Measurements from ENCODE around the gene PATJ. TPM values are rescaled to one million over a fixed set of nuclear protein-coding genes. Genes with fewer than 3 reads are reported as not detected.

The PATJ gene
- polyA plus RNA-seq, 1 donor (not counting 4 experiments of a cell fraction or from before 2014, with no cell fraction given) = 28.1 TPM

GRCh38 chr1:62140666-62141065 is 398.4 kb downstream of the PATJ start:
- H3K4me3 ChIP-seq (ENCODE audit: control insufficient read depth in 2 of 3, extremely low read depth in 1 of 3, insufficient read depth in 2 of 3, low read depth in 1 of 3, low read length in 3 of 3) = no peak overlapping the region
- H3K9me3 ChIP-seq (ENCODE audit: control insufficient read depth, low read depth, low read length) = no peaks in the 10 kb centered on the region
- dilution Hi-C loops (cut with MboI; ENCODE audit: extremely low pct_ligation_motif_present, low sequenced_read_pairs) = no loop called here
- TF ChIP-seq EZH2 (IDR thresholded peaks at IDR 0.05; ENCODE audit: low read length) = no peak
- no peak for TF ChIP-seq CTCF (optimal IDR thresholded peaks at IDR 0.05 in 1 of 3, IDR thresholded peaks at IDR 0.05 in 1 of 3, conservative IDR thresholded peaks at IDR 0.05 in 1 of 3; ENCODE audit: extremely low read depth in 1 of 3, insufficient read depth in 2 of 3, low read length in 3 of 3)
- no peaks in the 10 kb centered on the region for H4K20me1 ChIP-seq (ENCODE audit: control insufficient read depth, extremely low read depth, insufficient read depth, low read length)
- no peaks in the 10 kb centered on the region for H3K27me3 ChIP-seq (ENCODE audit: control insufficient read depth, extremely low read depth, insufficient read depth, low read length)
- no peak overlapping the region for H3K9ac ChIP-seq (ENCODE audit: control insufficient read depth, extremely low read depth, insufficient read depth, low read length)
- no peaks in the 10 kb centered on the region for H3K4me1 ChIP-seq (ENCODE audit: control insufficient read depth, extremely low read depth, insufficient read depth, low read length)
- no peak overlapping the region for H2AFZ ChIP-seq (ENCODE audit: control insufficient read depth, low read length)
- H3K27ac ChIP-seq (ENCODE audit: control insufficient read depth, insufficient read depth, low read length) = no peak overlapping the region
- FAIRE-seq (no peak), DNase-seq (ENCODE audit: low read depth, low spot score) (no peak)
- no peaks in the 10 kb centered on the region for H3K9me1 ChIP-seq (ENCODE audit: control insufficient read depth, extremely low read depth, insufficient read depth, low read length)
- no peak overlapping the region for H3K4me2 ChIP-seq (ENCODE audit: control insufficient read depth, extremely low read depth, insufficient read depth, low read depth, low read length)
- peaks cover 0 to 15% of the 10 kb centered on the region in 2 experiments for H3K36me3 ChIP-seq (ENCODE audit: control insufficient read depth in 2 of 2, extremely low read depth in 1 of 2, insufficient read depth in 2 of 2, low read length in 2 of 2)
- H3K79me2 ChIP-seq (ENCODE audit: control insufficient read depth, insufficient read depth, low read length) = no peaks in the 10 kb centered on the region

DNA sequence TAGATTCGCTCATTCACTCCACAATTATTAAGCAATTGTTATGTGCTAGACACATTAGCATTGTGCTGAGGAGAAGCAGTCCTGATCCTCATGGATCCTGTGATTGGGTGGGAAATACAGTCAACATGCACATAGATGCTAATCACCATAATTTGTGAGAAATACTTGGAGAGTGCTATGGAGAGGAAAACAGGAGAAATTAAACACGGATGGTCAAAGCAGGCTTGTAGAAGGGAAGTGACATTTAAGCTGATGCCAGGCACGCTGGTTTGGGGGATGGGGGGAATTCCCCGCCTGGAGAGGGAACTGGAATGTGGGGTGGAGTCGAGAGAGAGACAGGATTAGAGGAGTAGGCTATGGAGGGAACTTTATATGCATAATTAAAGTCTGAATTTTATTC is 400.2 kb downstream of the PATJ start:
- H3K79me2 ChIP-seq (ENCODE audit: control insufficient read depth, insufficient read depth, low read length) = no peaks in the 10 kb centered on the region
- no peak overlapping the region for H3K27ac ChIP-seq (ENCODE audit: control insufficient read depth, insufficient read depth, low read length)
- no peaks in the 10 kb centered on the region for H3K9me3 ChIP-seq (ENCODE audit: control insufficient read depth, low read depth, low read length)
- H3K9ac ChIP-seq (ENCODE audit: control insufficient read depth, extremely low read depth, insufficient read depth, low read length) = no peak overlapping the region
- TF ChIP-seq CTCF (optimal IDR thresholded peaks at IDR 0.05 in 1 of 3, IDR thresholded peaks at IDR 0.05 in 1 of 3, conservative IDR thresholded peaks at IDR 0.05 in 1 of 3; ENCODE audit: extremely low read depth in 1 of 3, insufficient read depth in 2 of 3, low read length in 3 of 3) (no peak), EZH2 (IDR thresholded peaks at IDR 0.05; ENCODE audit: low read length) (no peak)
- no peak overlapping the region for H2AFZ ChIP-seq (ENCODE audit: control insufficient read depth, low read length)
- no peak overlapping the region for H3K4me2 ChIP-seq (ENCODE audit: control insufficient read depth, extremely low read depth, insufficient read depth, low read depth, low read length)
- no peaks in the 10 kb centered on the region for H4K20me1 ChIP-seq (ENCODE audit: control insufficient read depth, extremely low read depth, insufficient read depth, low read length)
- FAIRE-seq = no peak
- no peaks in the 10 kb centered on the region for H3K4me1 ChIP-seq (ENCODE audit: control insufficient read depth, extremely low read depth, insufficient read depth, low read length)
- DNase-seq (ENCODE audit: low read depth, low spot score) = no peak
- dilution Hi-C loops (cut with MboI; ENCODE audit: extremely low pct_ligation_motif_present, low sequenced_read_pairs) = no loop called here
- H3K4me3 ChIP-seq (ENCODE audit: control insufficient read depth in 2 of 3, extremely low read depth in 1 of 3, insufficient read depth in 2 of 3, low read depth in 1 of 3, low read length in 3 of 3) = no peak overlapping the region
- H3K36me3 ChIP-seq (ENCODE audit: control insufficient read depth in 2 of 2, extremely low read depth in 1 of 2, insufficient read depth in 2 of 2, low read length in 2 of 2) = peaks cover 4 to 15% of the 10 kb centered on the region in 2 experiments
- no peaks in the 10 kb centered on the region for H3K9me1 ChIP-seq (ENCODE audit: control insufficient read depth, extremely low read depth, insufficient read depth, low read length)
- H3K27me3 ChIP-seq (ENCODE audit: control insufficient read depth, extremely low read depth, insufficient read depth, low read length) = no peaks in the 10 kb centered on the region

Measured in keratinocyte (primary cell).